ENCODE results near the gene SLC16A7.

- TF ChIP-seq EZH2 (IDR thresholded peaks at IDR 0.05; ENCODE audit: insufficient read depth, poor library complexity, severe bottlenecking), result no peak
- TF ChIP-seq EZH2phosphoT487 (IDR thresholded peaks at IDR 0.05; ENCODE audit: insufficient read depth, low read depth), result no peak
Observed at GRCh38 chr12:59710004-59710628, 114.3 kb downstream of the SLC16A7 start.
